Gastroesophageal sphincter (tissue), 4 donors: ENCODE measurements around the gene NFIX. TPM values are rescaled to one million over a fixed set of nuclear protein-coding genes. Genes with fewer than 3 reads are reported as not detected.

Experiments used
- ATAC-seq: fragments of 150-250 bp; one replicate; pipeline ENCODE4 v1.9.1; 2016; ENCODE audit warnings: mild to moderate bottlenecking, moderate library complexity
- H3K27ac ChIP-seq, 4 donors: fragments of 200-600 bp; sonication (generic) in 3 of 4; 1 replicate in 3 of 4; 2 replicates in 1 of 4; pipeline ENCODE4 v1.5.1; 2016 to 2019
- H3K27me3 ChIP-seq: fragments of 200-600 bp; sonication (generic); one replicate; pipeline ENCODE4 v1.5.1; 2019
- H3K36me3 ChIP-seq, 2 donors: fragments of 200-600 bp; sonication (generic); one replicate each; pipeline ENCODE4 v1.5.1; 2019; ENCODE audit warnings: control low read depth in 1 of 2
- H3K4me1 ChIP-seq, 3 donors: fragments of 200-600 bp; sonication (generic); 1 replicate in 2 of 3; 2 replicates in 1 of 3; pipeline ENCODE4 v1.5.1; 2016 to 2019; ENCODE audit warnings: control low read depth in 2 of 3
- H3K4me3 ChIP-seq, 2 donors: fragments of 200-600 bp; sonication (generic); one replicate each; pipeline ENCODE4 v1.5.1; 2019; ENCODE audit warnings: mild to moderate bottlenecking in 1 of 2, moderate library complexity in 1 of 2
- H3K9me3 ChIP-seq, 3 donors: fragments of 200-600 bp; sonication (generic); one replicate each; pipeline ENCODE4 v1.5.1; 2017 to 2019; ENCODE audit warnings: control low read depth in 2 of 3
- EP300 ChIP-seq: sonication (generic); formaldehyde crosslinking; IDR thresholded peaks from one replicate; pipeline ENCODE4 v1.6.1; 2017; ENCODE audit warnings: antibody characterized with exemption, mild to moderate bottlenecking
- POLR2A ChIP-seq, 2 donors: fragments of 450-650 bp; IDR thresholded peaks; one replicate each; pipeline ENCODE4 v1.6.1; 2017; ENCODE audit warnings: antibody characterized with exemption in 2 of 2, mild to moderate bottlenecking in 2 of 2, moderate library complexity in 1 of 2
- POLR2AphosphoS5 ChIP-seq: sonication (generic); formaldehyde crosslinking; IDR thresholded peaks from one replicate; pipeline ENCODE4 v1.6.1; 2017; ENCODE audit warnings: antibody characterized with exemption
- WGBS, 2 donors: methylation state at CpG; one replicate each; pipeline ENCODE4 v1.1.5; 2018; ENCODE audit warnings: low coverage in 1 of 2; 5-methylcytosine and 5-hydroxymethylcytosine counted together
- total RNA-seq, 4 donors: library from RNA; depleted of rRNA; stranded (reverse); fragments of >200 nt; gene quantifications; one replicate each; pipeline ENCODE4 v1.1.0, GENCODE V29; 2016
- TF ChIP-seq, protein P1 (sequence below), 4 experiments: fragments of 200-600 bp in 2 of 4; fragments of 450-650 bp in 2 of 4; sonication (generic) in 1 of 4; IDR thresholded peaks; one replicate each; pipeline ENCODE4 v1.5.1; 2017 to 2019; ENCODE audit warnings: antibody characterized with exemption in 4 of 4, mild to moderate bottlenecking in 2 of 4, moderate library complexity in 2 of 4

Gene NFIX
- total RNA-seq, 4 donors from 2014 or later: 44.7 to 145 (median 72.4) TPM

DNA sequence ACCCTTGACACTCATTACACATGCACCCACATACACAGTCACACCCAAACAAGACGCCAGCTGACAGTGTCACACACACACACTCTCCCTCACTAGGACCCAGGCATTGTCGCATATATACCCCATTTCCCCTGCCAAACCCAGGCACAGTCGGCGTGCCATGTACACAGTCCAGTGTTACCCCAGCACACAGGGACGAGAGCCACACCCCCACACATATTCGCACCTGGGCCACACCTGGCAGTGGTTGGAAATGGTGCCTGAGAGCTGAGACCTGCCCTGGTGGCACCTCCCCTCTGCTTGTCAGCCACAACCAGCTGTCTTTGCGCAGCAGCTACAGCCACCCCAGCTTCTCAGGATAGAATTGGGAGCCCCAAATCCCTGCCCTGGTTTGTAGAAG lies 9.0 kb downstream of the NFIX start:
- no peak for ATAC-seq
- peak overlapping the region in 3 of 4 donors; percentile 92 to 98 (median 96) for H3K27ac ChIP-seq

DNA sequence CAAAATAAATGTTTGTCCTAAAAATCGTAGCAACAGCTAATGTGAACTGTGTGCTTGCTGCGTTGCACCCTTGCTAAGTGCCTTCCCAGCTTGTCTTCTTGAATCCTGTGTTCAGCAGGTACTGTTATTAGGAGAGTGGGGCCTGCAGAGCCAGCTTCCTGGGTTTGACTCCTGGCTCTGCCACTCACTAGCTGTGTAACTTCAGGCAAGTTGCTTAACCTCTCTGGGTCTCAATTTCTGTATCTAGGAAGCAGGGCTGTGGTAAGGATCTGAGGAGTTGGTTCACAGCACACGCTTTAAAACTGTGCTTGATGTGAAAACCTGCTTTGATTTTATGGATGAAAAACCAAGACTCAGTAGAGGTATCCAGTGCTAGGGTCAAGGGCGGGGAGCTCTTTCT lies 10.0 kb downstream of the NFIX start:
- peak overlapping the region in 3 of 4 donors; percentile 88 to 98 (median 96) for H3K27ac ChIP-seq
- WGBS, 2 donors: 63 to 75% methylated on average over 3 to 4 of the region's 4 CpGs
- TF ChIP-seq, protein P1, sequence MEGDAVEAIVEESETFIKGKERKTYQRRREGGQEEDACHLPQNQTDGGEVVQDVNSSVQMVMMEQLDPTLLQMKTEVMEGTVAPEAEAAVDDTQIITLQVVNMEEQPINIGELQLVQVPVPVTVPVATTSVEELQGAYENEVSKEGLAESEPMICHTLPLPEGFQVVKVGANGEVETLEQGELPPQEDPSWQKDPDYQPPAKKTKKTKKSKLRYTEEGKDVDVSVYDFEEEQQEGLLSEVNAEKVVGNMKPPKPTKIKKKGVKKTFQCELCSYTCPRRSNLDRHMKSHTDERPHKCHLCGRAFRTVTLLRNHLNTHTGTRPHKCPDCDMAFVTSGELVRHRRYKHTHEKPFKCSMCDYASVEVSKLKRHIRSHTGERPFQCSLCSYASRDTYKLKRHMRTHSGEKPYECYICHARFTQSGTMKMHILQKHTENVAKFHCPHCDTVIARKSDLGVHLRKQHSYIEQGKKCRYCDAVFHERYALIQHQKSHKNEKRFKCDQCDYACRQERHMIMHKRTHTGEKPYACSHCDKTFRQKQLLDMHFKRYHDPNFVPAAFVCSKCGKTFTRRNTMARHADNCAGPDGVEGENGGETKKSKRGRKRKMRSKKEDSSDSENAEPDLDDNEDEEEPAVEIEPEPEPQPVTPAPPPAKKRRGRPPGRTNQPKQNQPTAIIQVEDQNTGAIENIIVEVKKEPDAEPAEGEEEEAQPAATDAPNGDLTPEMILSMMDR (IDR thresholded peaks at IDR 0.05): no peak
- TF ChIP-seq POLR2AphosphoS5 (no peak), EP300 (no peak), POLR2A (IDR thresholded peaks at IDR 0.05) (no peak)
- ATAC-seq: no peak
- peaks cover 0 to 5% of the 10 kb centered on the region in 2 donors for H3K36me3 ChIP-seq
- no peak overlapping the region for H3K4me3 ChIP-seq
- H3K4me1 ChIP-seq: peaks cover 7 to 100% (median 67%) of the 10 kb centered on the region in 3 donors
- no peaks in the 10 kb centered on the region for H3K9me3 ChIP-seq
- H3K27me3 ChIP-seq: no peaks in the 10 kb centered on the region

More for the DNA sequence above, 9.0 kb downstream of the NFIX start:
- 82 to 100% methylated on average over 1 to 3 of the region's 7 CpGs for WGBS, 2 donors
- H3K4me3 ChIP-seq: no peak overlapping the region
- TF ChIP-seq EP300: no peak
- H3K9me3 ChIP-seq: no peaks in the 10 kb centered on the region
- H3K27me3 ChIP-seq: no peaks in the 10 kb centered on the region
- peaks cover 7 to 100% (median 65%) of the 10 kb centered on the region in 3 donors for H3K4me1 ChIP-seq
- H3K36me3 ChIP-seq: peaks cover 0 to 5% of the 10 kb centered on the region in 2 donors

DNA sequence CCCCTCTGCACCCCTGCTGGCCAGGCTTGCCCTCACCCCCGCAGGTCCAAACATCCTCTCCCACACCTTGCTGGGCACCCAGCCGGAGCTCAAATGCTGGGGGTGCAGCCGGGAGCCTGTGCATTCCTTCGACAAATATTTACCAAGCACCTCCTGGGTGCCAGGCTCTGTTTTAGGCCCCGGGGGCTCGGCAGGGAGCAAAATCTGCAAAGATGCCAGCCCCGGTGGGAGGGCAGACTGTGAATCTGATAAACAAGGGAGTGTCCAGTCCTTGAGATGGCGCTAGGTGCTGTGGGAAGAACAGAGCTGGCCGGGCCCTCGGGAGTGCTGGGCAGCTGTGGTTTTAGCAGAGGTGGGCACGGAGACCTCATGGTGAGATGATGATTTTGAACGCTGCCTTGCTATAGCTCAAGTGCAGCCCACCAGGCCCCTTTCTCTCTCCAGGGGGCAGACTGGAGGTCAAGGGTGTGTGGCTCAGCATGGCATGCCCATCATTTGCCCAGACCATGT lies 10.6 kb downstream of the NFIX start:
- TF ChIP-seq POLR2A (IDR thresholded peaks at IDR 0.05) (no peak), EP300 (no peak), POLR2AphosphoS5 (no peak)
- TF ChIP-seq, protein P1 (IDR thresholded peaks at IDR 0.05): peak in 2 of 4 experiments; percentile 13 to 14
- H3K4me3 ChIP-seq: no peak overlapping the region
- no peaks in the 10 kb centered on the region for H3K9me3 ChIP-seq
- H3K27ac ChIP-seq: peak overlapping the region; percentile 44 to 98 (median 92)
- H3K4me1 ChIP-seq: peaks cover 7 to 100% (median 66%) of the 10 kb centered on the region in 3 donors
- 40 to 80% methylated on average over 1 of the region's 12 CpGs for WGBS, 2 donors
- H3K36me3 ChIP-seq: peaks cover 0 to 5% of the 10 kb centered on the region in 2 donors
- no peaks in the 10 kb centered on the region for H3K27me3 ChIP-seq
- no peak for ATAC-seq

DNA sequence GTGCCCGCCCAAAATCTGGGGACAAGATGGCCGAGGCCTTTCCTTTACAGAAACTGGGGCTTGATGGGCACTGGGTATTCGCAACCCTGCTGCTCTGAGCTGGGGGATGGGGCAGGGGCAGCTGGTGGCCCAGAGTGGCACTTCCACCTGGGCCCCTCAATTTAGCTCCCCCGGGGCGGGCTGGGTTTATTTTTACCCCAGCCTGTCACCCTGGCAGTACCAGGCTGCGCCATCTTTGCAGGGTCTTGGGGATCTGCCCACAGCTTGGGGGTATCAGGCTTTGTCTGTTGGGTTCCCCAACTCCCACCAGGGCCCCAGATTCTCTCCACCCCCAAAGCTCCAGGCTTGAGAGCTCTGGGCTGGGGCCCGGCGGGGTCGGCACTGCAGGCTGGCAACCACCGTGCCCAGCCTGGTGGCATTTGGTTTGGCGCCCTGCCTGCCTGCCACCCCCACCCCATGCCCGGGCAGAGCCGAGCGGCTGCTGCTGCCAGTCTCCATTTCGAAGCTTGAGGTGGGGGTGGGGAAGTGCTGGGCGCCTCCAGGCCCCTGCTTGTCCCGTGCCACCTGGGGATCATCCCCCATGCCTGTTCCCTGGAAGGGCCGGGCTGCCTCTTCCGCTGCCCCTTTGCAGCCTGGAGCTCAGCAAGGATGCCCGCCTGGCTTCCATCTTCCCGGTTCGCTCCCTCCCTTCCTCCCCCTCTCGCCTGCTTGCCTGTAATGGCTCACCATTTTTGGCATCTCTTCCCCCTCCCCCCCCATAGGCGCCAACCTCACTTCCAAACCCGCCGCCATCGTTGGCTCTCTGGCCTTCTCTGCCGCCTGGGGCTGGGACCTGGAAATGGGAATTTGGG lies 11.4 kb downstream of the NFIX start:
- Histone ChIP-seq H3K4me3 (peak overlapping the region in 1 of 2 donors; percentile 30), H3K9me3 (no peaks in the 10 kb centered on the region), H3K36me3 (peaks cover 0 to 5% of the 10 kb centered on the region in 2 donors), H3K27ac (peak overlapping the region; percentile 44 to 98 (median 92)), H3K27me3 (no peaks in the 10 kb centered on the region), H3K4me1 (peaks cover 7 to 100% (median 65%) of the 10 kb centered on the region in 3 donors)
- ATAC-seq: peak; percentile 18
- no peak for TF ChIP-seq POLR2A (IDR thresholded peaks at IDR 0.05)
- peak; percentile 41 for TF ChIP-seq POLR2AphosphoS5
- WGBS, 2 donors: 13 to 62% methylated on average over 5 to 7 of the region's 28 CpGs

DNA sequence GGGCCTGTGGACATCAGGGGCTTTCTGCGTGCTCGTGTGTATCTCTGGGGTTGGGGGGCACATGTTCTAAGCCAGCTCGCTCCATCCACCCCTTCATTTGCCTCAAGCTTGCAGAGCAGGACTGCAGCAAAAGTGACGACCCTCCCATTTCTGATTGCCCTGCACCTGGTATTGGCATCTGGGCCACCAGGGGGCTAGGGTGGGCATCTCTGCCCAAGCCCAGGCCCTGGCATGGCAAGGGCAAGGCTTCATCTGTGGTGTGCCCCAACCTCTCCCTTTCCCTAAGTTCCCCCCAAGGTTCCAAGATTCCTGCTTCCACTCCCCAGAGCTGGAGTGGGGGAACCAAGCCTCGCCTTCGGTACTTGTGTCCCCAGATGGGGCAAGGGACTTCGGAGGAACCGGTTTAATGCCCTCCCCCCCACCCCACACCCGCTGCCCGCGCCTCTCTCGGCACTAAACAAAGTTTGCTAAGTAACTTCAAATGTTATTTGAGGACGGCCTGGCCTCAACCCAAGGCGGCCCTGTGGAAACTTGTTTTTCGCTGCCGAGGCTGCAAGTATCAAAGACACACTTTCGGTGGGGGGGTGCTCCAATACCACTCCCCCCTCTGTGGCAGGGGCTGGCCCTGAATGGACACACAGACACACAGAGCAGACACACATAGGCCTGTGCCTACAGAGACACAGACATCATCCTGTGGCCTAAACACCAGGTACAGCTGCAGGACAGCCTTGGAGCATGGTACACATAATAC lies 12.2 kb downstream of the NFIX start:
- peak overlapping the region; percentile 60 to 98 (median 92) for H3K27ac ChIP-seq
- peak; percentile 46 for TF ChIP-seq POLR2AphosphoS5
- TF ChIP-seq, protein P1 (IDR thresholded peaks at IDR 0.05): peak in 1 of 4 experiments; percentile 10
- no peak for TF ChIP-seq EP300
- no peak for TF ChIP-seq POLR2A (IDR thresholded peaks at IDR 0.05)
- WGBS, 2 donors: no CpG with 5 or more reads among the region's 17 CpGs
- H3K27me3 ChIP-seq: no peaks in the 10 kb centered on the region
- peak; percentile 14 for ATAC-seq
- peaks cover 7 to 100% (median 72%) of the 10 kb centered on the region in 3 donors for H3K4me1 ChIP-seq
- H3K36me3 ChIP-seq: peaks cover 0 to 5% of the 10 kb centered on the region in 2 donors
- peak overlapping the region in 1 of 2 donors; percentile 30 for H3K4me3 ChIP-seq
- H3K9me3 ChIP-seq: no peaks in the 10 kb centered on the region
